NCI-H1930 (cell line): ENCODE results near the gene SLC45A1.

ENCODE experiments used
- DNase-seq, 2 experiments: peaks; one replicate each; lab custom pipeline; 2025; lab: John Stamatoyannopoulos, UW

Gene SLC45A1

GRCh38 chr1:8311068-8311718 lies 6.7 kb upstream of the SLC45A1 start:
- DNase-seq: no peak

- DNase-seq: no peak
Observed at GRCh38 chr1:8312235-8313218, 5.4 kb upstream of the SLC45A1 start.

GRCh38 chr1:8313231-8313630 lies 4.7 kb upstream of the SLC45A1 start:
- no peak for DNase-seq

- DNase-seq: peak; percentile 53 to 56
Observed at GRCh38 chr1:8314346-8315280, 3.3 kb upstream of the SLC45A1 start.

- DNase-seq: no peak
Observed at GRCh38 chr1:8315573-8316475, 2.1 kb upstream of the SLC45A1 start.

GRCh38 chr1:8318436-8318835 lies 522 bp downstream of the SLC45A1 start:
- no peak for DNase-seq

GRCh38 chr1:8321612-8322011 lies 3.7 kb downstream of the SLC45A1 start:
- no peak for DNase-seq

- DNase-seq: no peak
Observed at GRCh38 chr1:8323706-8324105, 5.8 kb downstream of the SLC45A1 start.

- no peak for DNase-seq
Observed at GRCh38 chr1:8324176-8324810, 6.4 kb downstream of the SLC45A1 start.

- no peak for DNase-seq
Observed at GRCh38 chr1:8325771-8326170, 7.9 kb downstream of the SLC45A1 start.

- no peak for DNase-seq
Observed at GRCh38 chr1:8326265-8326664, 8.4 kb downstream of the SLC45A1 start.

GRCh38 chr1:8328271-8328670 lies 10.4 kb downstream of the SLC45A1 start:
- no peak for DNase-seq

- no peak for DNase-seq
Observed at GRCh38 chr1:8329439-8329838, 11.5 kb downstream of the SLC45A1 start.

GRCh38 chr1:8329858-8330257 lies 11.9 kb downstream of the SLC45A1 start:
- no peak for DNase-seq

GRCh38 chr1:8330271-8331125 lies 12.6 kb downstream of the SLC45A1 start:
- DNase-seq: no peak

- DNase-seq: no peak
Observed at GRCh38 chr1:8332806-8333205, 14.9 kb downstream of the SLC45A1 start.

- no peak for DNase-seq
Observed at GRCh38 chr1:8333246-8333987, 15.5 kb downstream of the SLC45A1 start.

GRCh38 chr1:8334106-8334851 lies 16.4 kb downstream of the SLC45A1 start:
- DNase-seq: no peak
